Mammary epithelial cell (primary cell): Measurements from ENCODE around the gene CFP.

Source experiments
- EZH2 ChIP-seq: IDR thresholded peaks from 2 replicates; pipeline ENCODE4 v1.6.1; 2012; ENCODE audit warnings: low read length, inconsistent platforms, borderline replicate concordance
- TF ChIP-seq, protein P1 (sequence below), 2 donors: IDR thresholded peaks in 1 of 2; conservative IDR thresholded peaks in 1 of 2; 2 replicates each; pipeline ENCODE4 v1.5.1; 2011 to 2012; ENCODE audit warnings: inconsistent platforms in 2 of 2, low read length in 2 of 2, mild to moderate bottlenecking in 2 of 2, control low read depth in 1 of 2, low read depth in 1 of 2; ENCODE audit not compliant: insufficient read depth in 1 of 2; ENCODE audit errors: extremely low read depth in 1 of 2

DNA sequence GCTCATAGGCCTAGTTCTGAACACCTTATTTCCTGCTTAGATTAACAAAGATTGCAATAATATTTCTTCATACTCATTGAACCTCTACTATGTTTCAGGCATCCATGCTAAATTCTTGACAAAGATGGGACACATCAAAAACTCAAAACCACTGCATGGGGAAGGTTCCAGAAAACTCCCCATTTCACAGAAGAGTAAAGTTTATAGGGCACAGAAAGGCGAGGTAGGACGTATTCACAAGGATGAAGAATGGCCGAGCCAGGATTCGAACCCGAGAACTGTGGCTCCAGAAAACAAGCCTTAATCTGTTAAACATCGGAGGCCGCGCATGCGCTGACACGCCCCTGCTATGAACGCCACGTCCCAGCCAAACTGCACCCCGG lies 28.6 kb upstream of the CFP start:
- TF ChIP-seq, protein P1, sequence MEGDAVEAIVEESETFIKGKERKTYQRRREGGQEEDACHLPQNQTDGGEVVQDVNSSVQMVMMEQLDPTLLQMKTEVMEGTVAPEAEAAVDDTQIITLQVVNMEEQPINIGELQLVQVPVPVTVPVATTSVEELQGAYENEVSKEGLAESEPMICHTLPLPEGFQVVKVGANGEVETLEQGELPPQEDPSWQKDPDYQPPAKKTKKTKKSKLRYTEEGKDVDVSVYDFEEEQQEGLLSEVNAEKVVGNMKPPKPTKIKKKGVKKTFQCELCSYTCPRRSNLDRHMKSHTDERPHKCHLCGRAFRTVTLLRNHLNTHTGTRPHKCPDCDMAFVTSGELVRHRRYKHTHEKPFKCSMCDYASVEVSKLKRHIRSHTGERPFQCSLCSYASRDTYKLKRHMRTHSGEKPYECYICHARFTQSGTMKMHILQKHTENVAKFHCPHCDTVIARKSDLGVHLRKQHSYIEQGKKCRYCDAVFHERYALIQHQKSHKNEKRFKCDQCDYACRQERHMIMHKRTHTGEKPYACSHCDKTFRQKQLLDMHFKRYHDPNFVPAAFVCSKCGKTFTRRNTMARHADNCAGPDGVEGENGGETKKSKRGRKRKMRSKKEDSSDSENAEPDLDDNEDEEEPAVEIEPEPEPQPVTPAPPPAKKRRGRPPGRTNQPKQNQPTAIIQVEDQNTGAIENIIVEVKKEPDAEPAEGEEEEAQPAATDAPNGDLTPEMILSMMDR (conservative IDR thresholded peaks at IDR 0.05 in 1 of 2, IDR thresholded peaks at IDR 0.05 in 1 of 2; ENCODE audit: extremely low read depth in 1 of 2, insufficient read depth in 1 of 2, low read depth in 1 of 2, low read length in 2 of 2) = no peak
- TF ChIP-seq EZH2 = no peak
